ENCODE measurements around the gene METTL13.
A peak's percentile ranks its signal among the peaks of the same experiment; 100 is the strongest.

Gene METTL13

DNA sequence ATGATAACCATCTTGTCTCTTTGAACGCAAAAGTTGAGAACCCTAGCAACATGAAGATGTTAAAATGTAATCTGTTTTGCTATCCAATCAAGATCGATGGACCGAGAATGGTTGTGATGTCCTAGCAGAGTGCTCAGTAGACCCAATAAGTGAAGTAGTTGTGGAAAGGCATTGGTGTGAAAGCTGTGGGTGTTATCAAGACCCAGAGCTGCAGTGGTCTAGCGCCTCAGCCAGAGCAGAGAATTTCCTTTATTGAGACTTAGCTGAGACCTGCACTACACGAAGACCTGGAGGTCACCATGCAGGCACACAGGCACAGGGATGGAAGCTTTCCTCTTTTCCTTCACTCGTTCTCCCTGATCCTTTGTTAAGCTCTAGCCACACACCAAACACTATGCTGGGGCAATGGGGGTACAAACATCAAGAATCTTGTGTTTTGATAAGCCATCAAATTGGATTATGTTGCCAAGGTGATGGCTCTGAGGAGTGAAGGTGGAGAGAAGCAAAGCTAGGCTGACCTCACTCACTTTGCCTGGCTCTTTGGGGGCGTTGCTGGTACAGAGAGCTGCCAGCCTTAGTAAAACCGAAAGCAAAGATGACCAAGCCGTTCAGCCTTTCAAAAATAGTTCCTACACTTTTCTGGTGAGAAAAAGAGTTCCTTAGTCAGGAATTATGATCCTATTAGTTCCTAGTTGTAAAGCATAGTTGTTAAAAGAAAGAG is 24.1 kb downstream of the METTL13 start:
- no peak for DNase-seq

DNA sequence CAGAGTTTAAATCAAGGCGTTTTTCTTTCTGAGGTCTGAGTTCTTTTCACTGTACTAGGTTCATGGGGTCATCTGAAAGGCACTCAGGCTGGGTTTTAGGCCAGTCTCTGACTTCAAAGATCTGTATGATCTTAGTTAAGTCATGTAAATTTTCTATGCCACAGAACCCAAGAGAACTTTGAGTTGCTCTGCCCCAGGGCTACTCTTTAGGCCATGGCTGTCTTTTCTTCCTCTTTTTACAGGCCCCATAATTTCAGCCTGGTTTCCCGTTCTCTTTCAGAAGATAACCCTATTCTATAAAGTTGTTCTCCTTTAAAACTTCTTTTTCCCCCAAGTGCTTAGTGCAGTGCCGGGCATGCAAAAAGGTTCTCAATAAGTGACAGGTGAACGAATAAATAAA is 26.1 kb downstream of the METTL13 start:
- no peak for DNase-seq

DNA sequence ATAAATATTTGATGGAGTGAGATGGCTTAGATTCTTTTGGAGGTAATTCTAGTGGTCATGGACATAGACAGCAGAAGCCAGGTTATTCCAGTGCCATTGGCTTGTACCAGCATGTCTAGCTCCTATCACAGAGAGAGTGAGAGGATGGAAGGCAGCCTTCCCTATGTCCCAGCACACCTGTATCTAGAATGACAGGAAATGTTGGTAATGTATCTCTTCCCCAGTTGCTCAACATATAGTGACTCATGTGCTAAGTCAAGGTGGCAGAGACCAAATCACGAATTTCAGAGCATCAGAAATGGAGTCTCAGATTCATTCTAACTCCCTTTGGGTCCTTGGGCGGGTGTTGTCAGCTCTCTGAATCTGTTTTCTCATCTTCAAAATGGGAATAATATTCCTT is 28.4 kb downstream of the METTL13 start:
- DNase-seq = no peak

DNA sequence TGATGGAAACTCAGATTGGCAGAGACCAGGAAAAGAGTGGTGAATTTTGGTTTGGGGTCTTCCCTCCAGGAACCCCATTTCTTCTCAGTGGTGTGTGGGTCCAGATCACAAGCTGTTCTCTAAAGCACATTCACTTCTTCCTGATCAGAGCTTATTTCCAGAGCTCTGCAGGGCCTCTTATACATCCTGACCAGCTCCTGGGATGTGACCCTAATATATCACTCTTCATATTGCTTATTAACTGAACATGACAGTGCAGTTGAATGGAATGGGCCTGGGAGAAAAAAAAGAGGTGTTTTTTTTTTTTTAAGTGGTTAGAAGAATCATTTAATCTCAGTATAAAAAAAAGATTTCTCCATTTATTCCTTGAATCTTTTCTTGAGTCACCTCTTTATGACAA is 30.2 kb downstream of the METTL13 start:
- DNase-seq = no peak

DNA sequence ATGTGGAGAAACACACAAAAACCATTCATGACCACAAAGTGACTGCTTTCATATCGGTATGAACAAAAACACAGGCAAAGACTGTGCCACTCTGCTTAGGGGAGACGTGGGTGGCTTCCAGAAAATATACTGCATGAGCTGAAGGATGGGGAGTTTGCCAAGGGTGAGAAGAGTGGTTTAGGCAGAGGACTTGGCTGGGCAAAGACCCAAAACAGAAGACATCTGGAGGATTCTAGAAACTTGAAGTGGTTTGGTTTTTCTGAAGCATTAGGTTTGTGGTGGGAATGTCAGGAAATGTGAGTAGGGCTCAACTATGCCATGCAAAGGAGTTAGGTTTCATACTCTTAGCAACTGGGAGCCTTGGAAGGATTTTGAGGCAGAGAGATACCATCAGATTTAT is 33.2 kb downstream of the METTL13 start:
- no peak for DNase-seq

DNA sequence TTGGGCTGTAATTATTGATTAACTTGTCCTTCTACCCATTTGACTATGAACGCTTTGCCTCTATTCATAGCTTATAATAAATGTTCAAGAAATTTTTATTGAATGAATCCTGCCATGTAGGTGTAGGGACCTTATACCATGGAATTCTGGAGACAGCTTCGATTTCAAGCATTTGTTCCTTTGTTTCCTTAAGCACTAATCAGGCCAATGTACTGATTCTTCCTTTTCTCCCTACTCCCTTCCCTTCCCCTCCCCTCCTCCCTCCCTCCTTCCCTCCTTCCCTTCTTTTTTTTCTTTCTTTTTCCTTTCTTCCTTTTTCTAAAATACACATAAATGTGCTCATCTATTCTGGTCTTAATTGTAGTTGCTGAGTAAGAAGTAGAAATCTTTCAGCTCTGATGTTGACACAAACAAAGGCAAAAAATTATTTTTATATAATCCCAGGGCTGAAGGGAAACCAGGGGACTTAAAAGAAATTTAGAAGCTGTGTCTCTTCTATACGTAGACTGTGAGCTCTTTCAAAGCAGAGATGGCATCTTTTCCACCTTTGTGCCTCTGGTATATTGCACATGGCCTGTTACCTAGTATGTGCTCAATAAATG is 34.9 kb downstream of the METTL13 start:
- DNase-seq = no peak

DNA sequence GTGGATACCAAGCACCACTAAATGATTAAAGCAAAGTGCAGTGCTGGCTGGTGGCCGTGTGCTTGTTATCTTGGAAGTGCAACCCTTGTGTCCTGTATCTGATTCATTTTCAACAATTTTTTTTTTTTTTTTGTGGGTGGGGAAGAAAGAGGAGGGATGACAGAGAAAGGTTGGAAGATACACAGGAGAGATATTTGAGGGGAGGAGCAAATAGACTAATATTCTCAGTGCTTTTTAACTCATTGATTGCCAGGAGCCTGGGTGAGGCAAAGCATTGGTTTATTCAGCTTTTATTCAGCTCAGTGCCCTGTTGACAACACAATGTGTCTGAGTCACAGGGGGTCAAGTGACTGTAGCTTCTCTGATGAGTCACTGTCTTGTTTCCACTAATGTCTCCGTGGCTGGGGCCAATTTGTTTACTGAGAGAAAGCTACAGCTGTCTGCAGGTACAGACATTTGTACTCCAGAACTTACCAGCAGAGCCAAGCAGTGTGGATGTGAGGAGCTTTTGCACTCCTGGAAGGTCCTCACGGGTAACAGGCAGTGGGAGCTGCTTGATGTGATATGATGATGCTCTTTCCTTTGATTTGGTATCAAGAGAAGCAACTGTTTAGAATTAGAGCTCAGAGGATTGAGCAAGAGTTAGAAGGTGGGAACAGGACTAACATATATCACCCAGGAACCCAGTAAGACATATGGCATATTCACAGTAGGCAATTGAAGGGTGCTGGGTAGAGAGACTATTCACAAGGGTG is 36.2 kb downstream of the METTL13 start:
- no peak for DNase-seq

DNA sequence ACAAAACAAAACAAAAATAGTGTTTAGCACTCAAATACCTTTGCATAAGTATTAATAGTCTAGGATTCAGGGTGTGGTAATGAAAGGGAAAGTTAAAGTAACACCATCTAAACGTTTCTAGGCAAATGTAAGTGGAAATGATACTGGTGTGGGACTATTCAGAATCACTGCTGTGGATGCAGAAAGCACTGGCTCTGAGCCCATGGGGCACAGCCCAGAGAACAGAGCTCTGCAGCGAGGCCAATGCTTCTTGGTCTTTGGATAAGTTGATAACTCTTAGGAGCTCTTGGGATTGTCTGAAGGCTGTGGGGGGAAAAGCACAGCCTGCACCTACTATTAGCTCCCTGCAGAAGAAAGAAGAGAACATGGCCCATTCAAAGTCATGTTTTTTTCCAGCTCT is 38.5 kb downstream of the METTL13 start:
- no peak for DNase-seq

DNA sequence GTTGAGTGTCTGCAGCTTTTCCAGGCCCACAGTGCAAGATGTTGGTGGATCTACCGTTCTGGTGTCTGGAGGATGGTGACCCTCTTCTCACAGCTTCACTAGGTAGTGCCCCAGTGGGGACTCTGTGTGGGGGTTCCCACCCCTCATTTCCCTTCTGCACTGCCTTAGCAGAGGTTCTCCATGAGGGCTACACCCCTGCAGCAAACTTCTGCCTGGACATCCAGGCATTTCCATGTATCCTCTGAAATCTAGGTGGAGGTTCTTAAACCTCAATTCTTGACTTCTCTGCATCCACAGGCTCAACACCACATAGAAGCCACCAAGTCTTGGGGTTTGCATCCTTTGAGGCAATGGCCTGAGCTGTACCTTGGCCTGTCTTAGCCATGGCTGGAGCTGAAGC is 45.5 kb downstream of the METTL13 start:
- DNase-seq = no peak

DNA sequence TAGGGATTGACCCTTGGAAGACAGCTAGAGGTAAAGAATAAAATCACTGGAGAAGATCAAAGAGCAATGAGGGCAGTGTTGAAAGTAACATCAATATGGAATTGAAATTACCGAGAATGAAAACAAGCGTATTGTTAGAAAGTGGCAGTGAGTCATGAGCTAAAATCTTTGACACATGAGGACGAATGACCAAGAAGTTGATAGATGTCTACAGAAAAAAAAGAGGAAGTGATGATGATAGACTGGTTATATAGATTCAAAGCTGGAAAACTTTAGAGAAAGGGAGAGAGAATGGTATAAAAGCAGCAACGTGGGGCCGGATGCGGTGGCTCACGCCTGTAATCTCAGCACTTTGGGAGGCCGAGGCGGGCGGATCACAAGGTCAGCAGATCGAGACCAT is 47.3 kb downstream of the METTL13 start:
- no peak for DNase-seq

DNA sequence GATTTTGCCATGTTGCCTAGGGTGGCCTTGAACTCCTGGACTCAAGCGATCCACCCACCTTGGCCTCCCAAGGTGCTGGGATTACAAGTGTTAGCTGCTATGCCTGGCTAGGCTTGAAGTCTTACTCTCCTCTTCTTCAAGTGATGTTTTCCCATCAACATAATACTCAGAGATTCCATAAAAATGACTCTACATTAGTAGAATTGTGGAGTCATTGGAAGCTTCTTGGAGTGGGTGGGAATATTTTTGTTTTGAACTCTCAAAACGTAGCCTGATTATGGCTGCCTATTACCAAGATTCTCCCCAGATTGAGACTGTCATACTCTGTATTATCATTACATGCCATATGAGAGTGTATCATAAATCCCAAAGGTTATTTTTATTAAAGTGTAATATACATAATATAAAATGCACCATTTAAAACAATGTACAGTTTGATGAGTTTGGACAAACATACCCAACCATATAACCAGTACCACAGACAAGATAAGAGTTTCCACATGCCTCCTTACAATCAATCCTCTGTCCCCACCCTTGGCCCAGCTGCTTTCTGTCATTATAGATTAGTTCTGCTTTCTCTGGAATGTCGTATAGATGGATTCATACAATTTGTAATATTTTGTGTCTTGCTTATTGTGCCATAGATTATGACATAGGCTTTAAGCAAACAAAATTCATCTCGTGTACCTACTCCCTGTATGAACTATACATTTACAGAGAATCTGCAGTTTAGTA is 51.8 kb downstream of the METTL13 start:
- DNase-seq = no peak

DNA sequence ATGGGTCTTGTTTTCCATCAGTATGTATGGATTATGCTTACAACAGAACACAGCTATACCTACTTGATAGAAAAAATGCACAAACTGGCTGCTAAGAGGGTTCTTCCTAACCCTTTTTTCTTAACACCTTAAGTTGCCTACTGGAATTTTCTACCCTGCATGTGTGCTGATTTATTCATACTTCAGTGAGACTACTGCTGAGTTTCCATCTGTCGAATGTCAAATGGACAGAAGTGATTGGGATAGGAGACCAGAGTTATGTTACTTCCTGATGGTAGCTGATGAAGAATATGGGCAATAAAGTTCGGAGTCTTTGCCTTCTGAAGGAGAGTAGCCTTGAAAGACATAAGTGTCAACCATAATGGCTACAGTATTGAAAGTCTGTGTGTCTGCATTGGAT is 53.4 kb downstream of the METTL13 start:
- no peak for DNase-seq

DNA sequence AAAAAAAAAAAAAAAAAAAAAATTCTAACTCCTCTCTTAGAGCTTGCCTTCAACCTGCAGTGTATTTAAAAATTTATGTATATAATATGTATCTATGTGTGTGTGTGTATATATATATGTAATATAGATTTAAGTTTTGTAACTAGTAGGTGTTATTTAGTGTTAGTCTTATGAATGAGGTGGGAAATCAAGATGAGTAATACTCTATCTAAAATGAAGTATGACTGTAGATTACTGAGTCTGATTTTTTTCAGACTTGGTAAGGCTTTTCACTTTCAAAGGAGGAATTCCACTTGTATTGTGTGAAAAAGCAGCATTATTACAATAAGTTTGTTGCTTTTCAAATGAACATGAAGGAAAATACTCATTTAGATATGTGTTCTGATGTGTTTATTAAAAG is 54.4 kb downstream of the METTL13 start:
- no peak for DNase-seq

DNA sequence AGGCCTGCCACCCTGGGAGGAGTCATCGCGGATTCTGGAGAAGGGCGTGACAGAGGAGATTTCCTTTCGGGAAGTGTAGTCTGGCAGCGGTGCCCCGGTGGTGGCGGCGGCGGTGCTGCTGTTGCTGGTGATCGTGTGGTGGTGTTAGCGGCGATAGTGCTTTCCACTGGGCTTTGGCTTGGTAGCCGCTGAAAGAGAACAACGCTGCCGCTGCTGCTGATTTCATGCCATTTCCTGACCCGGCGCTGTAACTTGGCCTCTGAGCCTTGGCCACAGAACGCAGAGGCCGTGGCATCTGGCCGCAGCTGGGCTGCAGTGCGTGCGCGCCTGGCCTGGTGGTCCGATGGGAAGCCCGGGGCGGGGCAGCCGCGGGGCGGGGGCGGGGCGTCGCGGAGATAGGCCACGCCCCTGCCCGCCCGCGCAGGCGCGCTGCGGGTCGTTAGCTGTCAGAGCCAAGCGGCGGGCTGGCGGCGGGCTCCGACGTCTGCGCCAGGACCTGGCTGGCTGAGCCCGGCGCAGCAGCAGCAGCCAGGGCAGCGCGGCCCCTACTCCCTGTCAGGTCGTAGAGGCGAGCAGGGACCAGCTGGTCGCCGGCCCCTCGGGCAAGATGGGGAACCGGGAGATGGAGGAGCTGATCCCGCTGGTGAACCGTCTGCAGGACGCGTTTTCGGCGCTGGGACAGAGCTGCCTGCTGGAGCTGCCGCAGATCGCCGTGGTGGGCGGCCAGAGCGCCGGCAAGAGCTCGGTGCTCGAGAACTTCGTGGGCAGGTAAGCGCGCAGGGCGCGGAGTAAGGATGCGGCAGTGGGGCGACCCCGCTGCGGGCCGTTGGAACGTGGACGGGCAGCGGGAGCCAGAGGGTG is 59.8 kb downstream of the METTL13 start, which contains the start of gene DNM3:
DNM3 (plus strand) TSS at position 449 of the 861 bp plus-strand sequence; CDS start at position 608, 159 bp downstream.
- DNase-seq = peak; percentile 96

DNA sequence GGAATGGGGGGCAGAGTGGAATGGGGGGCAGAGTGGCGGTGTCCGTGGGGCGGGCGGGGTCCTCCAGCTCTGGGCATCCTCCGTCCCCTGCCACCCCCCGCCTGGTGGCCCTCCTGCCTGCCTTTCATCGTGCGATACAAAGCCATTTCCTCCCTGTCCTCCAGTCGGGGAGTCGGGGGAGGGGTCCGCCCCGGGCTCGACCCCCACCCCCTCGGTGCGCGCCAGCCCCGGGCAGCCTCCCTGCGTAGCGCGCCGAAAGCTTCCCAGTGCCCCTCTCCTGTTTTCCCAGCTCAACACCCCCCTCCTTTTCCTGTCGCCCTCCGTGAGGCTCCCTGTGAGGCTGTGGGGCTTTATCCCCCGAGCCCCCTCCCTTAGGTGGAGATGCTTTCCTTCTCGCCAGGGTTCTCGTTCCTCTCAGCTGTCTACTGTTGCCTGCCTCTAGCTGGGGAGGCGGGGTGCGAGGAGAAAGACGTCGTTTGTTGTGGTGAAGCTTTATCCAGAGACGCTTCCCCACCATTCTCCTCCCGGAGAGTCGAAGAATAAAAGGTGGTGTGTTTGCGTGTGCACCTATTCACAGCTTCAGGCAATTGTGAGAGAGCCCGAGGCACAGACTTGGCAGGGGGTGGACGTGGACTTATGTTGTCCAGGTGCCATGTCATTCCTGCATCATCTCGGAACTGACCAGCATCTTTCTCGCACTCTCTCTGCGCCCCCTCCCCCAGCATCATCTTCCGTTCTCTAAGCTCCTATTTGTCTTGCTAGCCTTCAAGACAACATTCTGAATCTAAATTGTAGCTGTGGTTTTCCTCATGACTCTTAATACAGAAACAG is 60.7 kb downstream of the METTL13 start:
- peak; percentile 72 for DNase-seq

DNA sequence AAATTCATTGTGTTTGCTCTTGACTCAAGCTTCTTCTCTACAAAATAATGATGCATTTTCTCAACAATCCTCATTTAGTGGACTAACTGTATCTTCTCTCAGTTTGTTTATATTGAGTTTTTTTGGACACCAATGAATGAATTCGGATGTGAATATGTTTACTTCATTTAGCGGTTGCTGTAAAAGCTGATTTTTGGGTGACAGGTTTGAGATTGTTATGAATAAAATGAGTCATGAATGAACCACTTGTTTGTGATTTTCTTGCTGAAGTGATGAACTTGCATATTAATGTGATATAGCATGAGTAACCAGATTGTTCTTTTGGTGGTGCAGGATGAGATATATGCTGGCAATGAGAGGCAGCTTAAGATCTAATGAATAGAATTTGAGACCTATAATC is 62.9 kb downstream of the METTL13 start:
- DNase-seq = no peak

DNA sequence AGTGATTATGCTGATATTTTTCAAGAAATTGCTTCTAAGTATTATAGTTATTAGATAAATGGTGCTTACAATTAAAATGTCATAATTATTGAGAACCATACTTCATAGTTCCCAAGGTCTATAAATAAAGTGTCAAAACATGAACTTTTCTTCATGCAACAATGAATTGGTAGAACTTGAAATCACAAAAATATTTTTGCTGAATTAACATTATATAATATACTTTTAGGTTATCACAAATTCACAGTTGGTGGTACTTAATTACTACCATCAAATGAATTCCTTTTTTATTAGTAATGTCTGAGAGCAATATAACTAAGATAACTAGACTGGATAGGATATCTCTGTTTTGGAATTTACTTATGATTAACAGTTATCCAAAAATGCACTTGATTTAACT is 64.5 kb downstream of the METTL13 start:
- DNase-seq = no peak
